ENCODE results near the gene MRM2. TPM values are rescaled to one million over a fixed set of nuclear protein-coding genes. Genes with fewer than 3 reads are reported as not detected.

MRM2 gene
- total and polyA plus RNA-seq, 10 of the 15 experiments (the other 5 are each of a cell fraction or from before 2014, with no cell fraction given): 43.2 to 128 (median 71.4) TPM

GRCh38 chr7:2214636-2215035 lies 27.4 kb downstream of the MRM2 start:
- no peaks in the 10 kb centered on the region for H3K9me3 ChIP-seq (replicated peaks; ENCODE audit: control insufficient read depth, insufficient read depth, low read length)
- no peak overlapping the region for H3K4me3 ChIP-seq
- H3K4me2 ChIP-seq (ENCODE audit: control insufficient read depth, insufficient read depth): no peak overlapping the region
- intact Hi-C loops (cut with micrococcal nuclease; ENCODE audit: unreplicated experiment) (no loop called here), in situ Hi-C loops (cut with MboI) (loop anchor here (5.0 to 10.0 kb wide), 2 partner anchors 550 to 642 kb away; partner anchors contain the start of gene PSMG3)
- ATAC-seq: no peak
- FAIRE-seq: no peak
- no peaks in the 10 kb centered on the region for H4K20me1 ChIP-seq (ENCODE audit: control insufficient read depth, insufficient read depth)
- peaks cover 5% of the 10 kb centered on the region for H3K4me1 ChIP-seq (ENCODE audit: control insufficient read depth, insufficient read depth, low read length)
- no peaks in the 10 kb centered on the region for H3K27me3 ChIP-seq (replicated peaks in 1 of 2; ENCODE audit: control insufficient read depth in 2 of 2, insufficient read depth in 2 of 2, low read length in 1 of 2)
- SMC1A ChIA-PET (ENCODE audit: uncharacterized antibody, unreplicated experiment): no interaction called here
- no peak overlapping the region for H2AFZ ChIP-seq (ENCODE audit: control insufficient read depth, low read depth, low read length)
- 90% methylated on average over 9 of the region's 9 CpGs for WGBS (ENCODE audit: insufficient coverage, insufficient replicate concordance, low lambda C conversion rate, missing lambda C conversion rate)
- CTCF ChIA-PET: no interaction called here
- peaks cover 24 to 54% of the 10 kb centered on the region in 2 experiments; a peak in 3 of 4 replicates for H3K36me3 ChIP-seq (ENCODE audit: control insufficient read depth in 2 of 2, insufficient read depth in 2 of 2, low read length in 1 of 2)
- H3K9ac ChIP-seq (ENCODE audit: control insufficient read depth, insufficient read depth, low read length): no peak overlapping the region
- RAD21 ChIA-PET (ENCODE audit: unreplicated experiment): no interaction called here
- H3K27ac ChIP-seq (ENCODE audit: control insufficient read depth, insufficient read depth): no peak overlapping the region
- DNase-seq (ENCODE audit: low read depth, low spot score): no peak
- no TSS peak for BruUV-seq (replicated peaks)
- TF ChIP-seq CEBPZ (IDR thresholded peaks at IDR 0.05; ENCODE audit: low read depth, low read length) (no peak), YBX1 (IDR thresholded peaks at IDR 0.05) (no peak), IKZF1 (conservative IDR thresholded peaks at IDR 0.05) (no peak)
- H3K79me2 ChIP-seq (ENCODE audit: control insufficient read depth, insufficient read depth, low read length): no peaks in the 10 kb centered on the region
- POLR2A ChIA-PET: no interaction called here
